Measurements from ENCODE around the gene NDOR1.
A peak's percentile ranks its signal among the peaks of the same experiment; 100 is the strongest.

Gene NDOR1

DNA sequence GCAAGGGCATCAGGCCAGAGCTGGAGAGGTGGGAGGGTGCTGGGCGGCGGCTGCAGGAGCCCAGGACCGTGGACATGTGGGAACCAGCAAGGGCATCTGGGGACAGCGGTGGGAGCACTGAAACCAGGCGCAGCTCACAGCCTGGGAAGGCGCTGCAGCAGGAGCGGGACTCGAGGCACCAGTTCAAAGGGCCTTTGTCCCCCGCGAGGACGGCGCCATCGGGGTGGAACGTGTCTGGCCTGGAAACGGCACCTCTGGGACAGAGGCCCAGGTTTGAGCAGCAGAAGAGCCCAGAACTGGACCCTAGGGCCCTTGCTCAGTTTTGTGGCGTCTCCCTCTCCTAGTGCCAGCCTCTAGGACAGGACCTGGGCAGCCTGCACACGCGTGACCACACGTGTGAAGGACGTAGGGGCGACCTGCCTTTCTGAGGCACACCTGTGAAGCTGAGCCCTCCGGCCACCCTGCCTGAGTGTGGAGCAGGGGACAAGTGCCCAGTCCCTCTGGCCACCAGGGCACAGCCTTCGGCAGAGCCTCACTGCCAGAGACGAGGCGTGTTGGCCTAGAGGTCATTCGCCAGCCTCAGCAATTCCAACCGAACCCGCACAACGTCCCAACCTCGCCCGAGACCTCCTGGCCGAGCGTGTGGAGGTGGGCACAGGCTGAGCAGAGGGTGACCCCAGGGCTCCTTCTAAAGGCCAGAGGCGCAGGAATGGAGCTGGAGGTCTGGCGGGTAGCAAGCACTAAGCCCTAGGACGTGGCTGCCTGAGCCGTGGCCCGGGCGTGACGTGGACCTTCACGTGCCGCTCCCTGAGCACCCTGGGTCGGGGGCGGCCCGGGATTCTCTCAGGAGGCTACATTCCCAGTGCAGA, 31.5 kb upstream of the NDOR1 start:
- H3K36me3 Mint-ChIP-seq = no peaks in the 10 kb centered on the region
- H3K4me3 Mint-ChIP-seq = no peak overlapping the region
- no peaks in the 10 kb centered on the region for H3K27me3 Mint-ChIP-seq

DNA sequence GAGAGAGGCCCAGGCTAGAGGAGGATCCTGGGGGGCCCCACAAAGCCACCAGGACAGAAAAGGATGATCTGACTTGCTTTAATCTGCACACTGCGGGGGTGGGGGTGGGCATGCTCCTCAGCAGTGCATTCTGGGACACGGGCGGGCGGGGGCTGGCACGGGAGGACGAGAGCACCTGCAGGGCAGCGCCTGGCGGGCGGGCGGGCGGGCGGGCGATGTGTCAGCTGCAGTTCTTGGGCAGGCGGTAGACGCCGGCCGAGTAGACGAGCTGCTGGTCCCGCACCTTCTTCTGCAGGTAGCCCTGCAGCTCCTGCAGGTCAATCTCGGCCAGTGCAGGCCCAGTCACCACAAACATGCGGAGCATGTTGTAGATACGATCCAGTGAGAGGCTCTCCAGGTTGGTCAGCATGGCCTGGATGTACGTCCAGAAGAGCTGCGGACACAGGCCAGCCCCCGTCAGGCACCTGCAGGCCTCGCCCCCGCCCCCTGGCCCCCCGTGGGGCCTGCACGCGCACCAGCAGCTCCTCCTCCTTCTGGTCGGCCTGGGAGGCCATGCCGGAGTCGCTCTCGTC, 30.7 kb upstream of the NDOR1 start:
- Mint-ChIP-seq H3K4me3 (no peak overlapping the region), H3K27ac (no peak overlapping the region), H3K4me1 (ENCODE audit: low read depth) (no peaks in the 10 kb centered on the region), H3K36me3 (no peaks in the 10 kb centered on the region), H3K9me3 (ENCODE audit: low read depth) (no peaks in the 10 kb centered on the region), H3K27me3 (no peaks in the 10 kb centered on the region)

More for the DNA sequence above, 31.5 kb upstream of the NDOR1 start:
- Mint-ChIP-seq H3K9me3 (ENCODE audit: low read depth) (no peaks in the 10 kb centered on the region), H3K4me1 (ENCODE audit: low read depth) (no peaks in the 10 kb centered on the region), H3K27ac (no peak overlapping the region)

DNA sequence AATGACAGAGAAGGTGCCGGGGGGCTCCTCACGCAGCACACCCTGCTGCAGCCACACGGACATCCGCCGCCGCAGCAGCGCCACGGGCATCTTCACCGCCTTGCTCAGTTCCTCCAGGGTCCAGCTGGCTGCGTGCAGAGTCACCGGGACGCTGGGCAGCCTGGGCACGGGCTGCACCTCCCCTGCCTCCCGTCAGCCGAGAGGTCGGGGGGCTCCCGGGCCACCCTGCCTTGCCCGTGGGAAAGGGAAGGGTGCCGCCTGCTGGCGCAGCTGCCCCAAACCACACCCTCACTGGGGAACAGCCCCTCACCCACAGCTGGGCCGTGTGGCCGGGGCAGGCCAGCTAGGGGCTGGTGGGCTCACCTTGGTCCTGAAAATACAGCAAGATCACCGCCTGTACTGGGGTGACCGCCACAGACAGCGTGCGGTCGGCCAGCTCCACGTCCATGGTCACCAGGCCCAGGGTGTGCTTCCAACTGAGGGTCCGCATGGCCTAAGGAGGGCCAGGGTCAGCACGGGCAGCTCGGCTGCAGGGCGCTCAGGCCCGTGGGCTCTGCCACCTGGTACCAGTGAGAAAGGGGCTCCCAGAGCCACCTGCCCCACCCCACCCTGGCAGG, 30.0 kb upstream of the NDOR1 start:
- Mint-ChIP-seq H3K9me3 (ENCODE audit: low read depth) (no peaks in the 10 kb centered on the region), H3K4me1 (ENCODE audit: low read depth) (no peaks in the 10 kb centered on the region), H3K4me3 (no peak overlapping the region), H3K36me3 (no peaks in the 10 kb centered on the region), H3K27ac (no peak overlapping the region), H3K27me3 (no peaks in the 10 kb centered on the region)

DNA sequence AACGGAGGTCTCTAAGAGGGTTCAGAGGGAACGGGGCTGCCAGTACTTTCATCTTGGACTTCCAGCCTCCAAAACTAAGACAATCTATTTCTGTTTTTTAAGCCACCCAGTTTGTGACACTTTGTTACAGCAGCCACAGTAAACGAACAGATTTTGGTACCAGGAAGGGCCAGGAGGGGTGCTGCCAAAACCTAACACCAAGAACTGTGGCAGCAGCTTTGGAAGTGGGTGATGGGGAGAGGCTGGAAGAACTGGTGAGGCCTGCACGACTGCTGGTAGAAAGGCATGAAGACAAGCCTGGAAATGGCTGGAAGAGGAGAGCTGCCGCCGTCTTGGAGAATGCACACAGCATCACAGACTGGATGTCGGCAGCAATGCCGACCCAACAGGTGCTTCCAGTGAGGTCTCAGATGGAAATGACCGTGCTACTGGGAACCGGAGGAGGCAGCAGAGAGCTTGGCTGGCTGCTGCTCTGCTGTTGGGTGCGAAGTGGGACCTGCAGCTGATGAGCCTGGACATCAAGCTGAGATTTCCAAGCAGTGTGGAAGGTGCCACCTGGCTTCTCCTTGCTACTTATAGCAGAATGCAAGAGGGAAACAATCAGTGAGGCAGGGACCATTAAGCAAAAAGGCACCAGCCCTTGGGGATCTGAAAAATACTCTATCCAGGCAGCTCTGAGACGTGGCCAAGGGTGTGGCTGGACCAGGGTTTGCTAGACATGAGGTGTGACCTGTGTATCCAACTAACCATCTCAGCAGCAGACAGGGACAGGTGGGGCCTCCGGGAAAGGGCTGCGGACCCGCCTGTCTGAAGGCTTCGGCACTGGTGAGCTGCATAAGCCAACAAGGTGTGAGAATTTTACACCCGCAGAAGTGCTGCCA, 29.0 kb upstream of the NDOR1 start:
- Mint-ChIP-seq H3K4me1 (ENCODE audit: low read depth) (no peaks in the 10 kb centered on the region), H3K27me3 (no peaks in the 10 kb centered on the region), H3K27ac (no peak overlapping the region), H3K4me3 (no peak overlapping the region), H3K9me3 (ENCODE audit: low read depth) (no peaks in the 10 kb centered on the region), H3K36me3 (no peaks in the 10 kb centered on the region)

DNA sequence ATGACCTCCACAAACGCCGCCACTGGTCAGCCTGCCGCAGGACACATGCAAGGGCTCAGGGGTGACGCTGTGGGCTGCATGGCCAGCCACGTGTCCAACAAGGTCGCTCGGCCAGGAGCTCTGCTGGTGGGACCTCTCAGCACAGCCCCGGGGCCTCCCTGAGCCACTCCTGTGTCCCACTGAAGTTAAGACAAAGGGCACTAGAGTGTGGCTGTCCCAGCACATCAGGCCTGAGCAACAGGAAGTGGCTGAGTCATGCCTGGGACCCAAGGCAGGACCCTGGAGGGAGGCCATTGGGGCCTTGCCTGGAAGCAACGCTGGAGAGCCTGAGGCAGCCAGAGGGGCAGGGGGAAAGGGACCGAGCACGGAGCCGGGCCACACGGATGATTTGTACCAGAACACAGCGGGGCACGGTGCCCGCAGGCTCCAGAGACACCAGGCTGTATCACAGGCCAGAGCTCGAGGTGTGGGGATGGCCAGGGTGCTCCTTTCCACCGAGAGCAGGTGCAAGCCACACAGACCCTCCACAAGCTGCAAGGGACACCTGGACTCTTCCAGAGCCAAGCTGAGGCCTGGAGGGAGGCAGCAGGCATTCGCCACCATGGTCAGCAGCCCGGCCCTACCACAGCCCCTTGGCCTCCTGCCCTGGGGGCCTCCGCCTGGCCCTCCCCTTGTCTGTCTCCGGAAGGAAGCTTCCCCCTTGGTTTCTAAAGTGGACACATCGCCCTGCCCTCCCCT, 27.1 kb upstream of the NDOR1 start:
- Mint-ChIP-seq H3K36me3 (no peaks in the 10 kb centered on the region), H3K9me3 (ENCODE audit: low read depth) (no peaks in the 10 kb centered on the region), H3K27ac (no peak overlapping the region), H3K4me1 (ENCODE audit: low read depth) (no peaks in the 10 kb centered on the region), H3K27me3 (no peaks in the 10 kb centered on the region), H3K4me3 (no peak overlapping the region)

DNA sequence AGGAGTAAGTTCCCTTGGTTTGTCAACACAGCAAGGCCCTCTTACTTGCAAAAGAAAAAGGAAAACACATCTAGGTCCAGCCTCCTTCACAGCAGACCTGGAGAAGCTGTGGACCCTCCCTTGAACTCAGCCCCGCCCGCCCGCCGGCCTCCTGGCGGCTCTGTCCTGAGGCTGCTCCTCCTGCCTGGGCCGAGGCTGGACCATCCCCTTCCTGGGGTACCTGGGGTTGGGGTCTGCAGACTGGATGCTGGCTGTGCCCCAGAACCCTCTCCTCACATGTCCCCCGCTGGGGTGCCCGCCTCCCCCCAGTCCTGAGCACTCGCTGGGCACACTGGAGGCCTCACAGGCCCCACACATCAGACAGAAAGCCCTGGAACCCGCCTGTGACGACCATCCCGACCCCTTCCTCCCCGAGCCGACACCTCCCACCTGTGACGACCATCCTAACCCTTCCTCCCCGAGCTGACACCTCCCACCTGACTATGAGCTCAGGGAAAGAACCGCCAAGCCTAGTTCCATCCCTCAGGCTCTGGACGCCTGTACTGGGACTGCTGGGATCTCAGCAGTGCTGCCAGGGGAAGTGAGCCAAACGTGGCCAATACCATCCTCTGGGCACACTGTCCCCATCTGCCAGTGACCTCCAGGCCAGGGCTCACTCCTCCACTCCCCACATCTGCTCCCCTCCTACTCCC, 26.4 kb upstream of the NDOR1 start:
- H3K4me1 Mint-ChIP-seq (ENCODE audit: low read depth) = no peaks in the 10 kb centered on the region

DNA sequence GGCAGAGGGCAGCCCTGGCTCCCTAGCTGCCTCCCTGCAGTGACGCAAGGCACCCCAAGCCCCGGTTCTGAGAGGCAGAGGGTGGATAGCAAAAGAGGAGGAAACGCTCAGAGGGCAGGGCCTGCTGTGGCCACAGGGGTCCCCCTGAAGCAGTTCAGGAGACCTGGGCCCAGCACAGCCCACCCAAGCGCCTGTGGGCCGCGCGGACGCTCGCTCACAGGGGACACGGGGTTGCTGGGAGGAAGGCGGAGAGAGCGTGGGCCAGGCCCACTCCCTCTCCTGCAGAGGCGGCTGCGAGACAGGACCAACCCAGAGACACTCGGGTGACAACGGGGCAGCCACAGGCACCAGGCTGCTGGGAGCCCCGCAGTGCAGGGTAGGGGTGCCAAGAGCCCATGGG, 25.7 kb upstream of the NDOR1 start:
- H3K27me3 Mint-ChIP-seq = no peaks in the 10 kb centered on the region
- no peaks in the 10 kb centered on the region for H3K4me1 Mint-ChIP-seq (ENCODE audit: low read depth)
- no peak overlapping the region for H3K4me3 Mint-ChIP-seq
- no peaks in the 10 kb centered on the region for H3K36me3 Mint-ChIP-seq
- no peaks in the 10 kb centered on the region for H3K9me3 Mint-ChIP-seq (ENCODE audit: low read depth)
- H3K27ac Mint-ChIP-seq = no peak overlapping the region

More for the DNA sequence above, 26.4 kb upstream of the NDOR1 start:
- no peaks in the 10 kb centered on the region for H3K27me3 Mint-ChIP-seq
- no peaks in the 10 kb centered on the region for H3K9me3 Mint-ChIP-seq (ENCODE audit: low read depth)
- no peak overlapping the region for H3K4me3 Mint-ChIP-seq
- H3K36me3 Mint-ChIP-seq = no peaks in the 10 kb centered on the region
- no peak overlapping the region for H3K27ac Mint-ChIP-seq

DNA sequence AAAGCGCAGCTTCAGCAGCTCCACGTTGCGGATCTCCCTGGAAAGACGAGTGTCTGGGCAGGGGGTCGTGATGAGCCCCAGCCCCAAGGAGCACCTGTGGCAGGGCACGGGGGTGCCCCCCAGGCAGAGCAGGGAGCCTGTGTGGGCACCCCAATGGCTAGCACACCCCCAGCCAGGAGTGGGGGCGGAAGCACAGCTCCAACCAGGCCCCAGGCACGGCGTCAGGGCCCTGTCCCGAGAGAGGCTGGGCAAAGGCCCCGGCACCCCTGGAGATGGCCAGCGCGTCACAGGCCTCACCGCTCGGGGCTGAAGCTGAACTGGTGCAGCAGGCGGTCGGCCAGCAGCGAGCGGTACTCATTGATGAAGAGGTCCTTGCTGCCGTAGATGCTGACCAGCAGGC, 25.0 kb upstream of the NDOR1 start:
- no peaks in the 10 kb centered on the region for H3K36me3 Mint-ChIP-seq
- no peak overlapping the region for H3K4me3 Mint-ChIP-seq
- H3K27me3 Mint-ChIP-seq = no peaks in the 10 kb centered on the region
- H3K27ac Mint-ChIP-seq = no peak overlapping the region
- H3K9me3 Mint-ChIP-seq (ENCODE audit: low read depth) = no peaks in the 10 kb centered on the region
- no peaks in the 10 kb centered on the region for H3K4me1 Mint-ChIP-seq (ENCODE audit: low read depth)

DNA sequence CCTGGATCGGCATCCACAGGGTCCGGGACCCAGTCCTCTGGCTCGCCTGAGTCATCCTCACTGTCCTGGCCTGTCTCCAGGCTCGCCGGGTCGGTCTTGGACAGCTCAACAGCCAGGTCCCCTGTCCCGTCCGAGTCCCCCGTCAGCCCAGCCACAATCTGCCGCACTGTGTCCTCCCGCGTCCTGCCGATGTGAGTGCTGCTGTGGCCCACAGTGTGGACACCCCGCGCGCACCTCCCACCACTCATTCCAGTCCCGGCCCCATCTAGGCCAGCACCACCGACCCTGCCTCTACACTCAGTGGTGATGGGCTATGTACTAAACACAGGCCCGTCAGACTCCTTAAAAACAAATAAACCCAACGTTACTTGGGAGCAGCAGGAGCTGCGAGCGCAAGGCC, 23.8 kb upstream of the NDOR1 start:
- no peaks in the 10 kb centered on the region for H3K27me3 Mint-ChIP-seq
- H3K27ac Mint-ChIP-seq = no peak overlapping the region
- H3K4me1 Mint-ChIP-seq (ENCODE audit: low read depth) = peaks cover 2% of the 10 kb centered on the region
- no peaks in the 10 kb centered on the region for H3K9me3 Mint-ChIP-seq (ENCODE audit: low read depth)
- no peaks in the 10 kb centered on the region for H3K36me3 Mint-ChIP-seq
- H3K4me3 Mint-ChIP-seq = no peak overlapping the region

DNA sequence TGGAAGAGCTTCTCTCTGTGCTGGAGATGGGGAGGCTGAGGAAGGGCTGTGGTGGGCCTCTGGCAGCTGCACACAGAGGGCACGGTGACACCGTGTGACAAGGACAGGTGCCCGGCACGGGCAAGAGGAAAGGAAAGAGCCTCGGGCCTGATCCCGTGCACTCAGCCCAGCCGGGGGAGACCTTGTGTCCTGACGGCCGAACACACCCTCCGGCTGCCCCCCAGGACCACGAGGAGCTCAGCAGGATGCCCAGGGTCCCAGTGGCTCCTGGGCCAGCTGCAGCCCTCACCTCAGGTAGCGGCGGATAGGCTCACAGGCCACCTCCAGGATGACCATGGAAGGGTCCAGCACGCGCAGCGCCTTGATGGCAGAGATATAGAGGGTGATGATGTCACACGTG, 22.7 kb upstream of the NDOR1 start:
- H3K4me3 Mint-ChIP-seq = no peak overlapping the region
- no peak overlapping the region for H3K27ac Mint-ChIP-seq
- peaks cover 11% of the 10 kb centered on the region for H3K4me1 Mint-ChIP-seq (ENCODE audit: low read depth)
- no peaks in the 10 kb centered on the region for H3K9me3 Mint-ChIP-seq (ENCODE audit: low read depth)
- H3K27me3 Mint-ChIP-seq = no peaks in the 10 kb centered on the region
- no peaks in the 10 kb centered on the region for H3K36me3 Mint-ChIP-seq

DNA sequence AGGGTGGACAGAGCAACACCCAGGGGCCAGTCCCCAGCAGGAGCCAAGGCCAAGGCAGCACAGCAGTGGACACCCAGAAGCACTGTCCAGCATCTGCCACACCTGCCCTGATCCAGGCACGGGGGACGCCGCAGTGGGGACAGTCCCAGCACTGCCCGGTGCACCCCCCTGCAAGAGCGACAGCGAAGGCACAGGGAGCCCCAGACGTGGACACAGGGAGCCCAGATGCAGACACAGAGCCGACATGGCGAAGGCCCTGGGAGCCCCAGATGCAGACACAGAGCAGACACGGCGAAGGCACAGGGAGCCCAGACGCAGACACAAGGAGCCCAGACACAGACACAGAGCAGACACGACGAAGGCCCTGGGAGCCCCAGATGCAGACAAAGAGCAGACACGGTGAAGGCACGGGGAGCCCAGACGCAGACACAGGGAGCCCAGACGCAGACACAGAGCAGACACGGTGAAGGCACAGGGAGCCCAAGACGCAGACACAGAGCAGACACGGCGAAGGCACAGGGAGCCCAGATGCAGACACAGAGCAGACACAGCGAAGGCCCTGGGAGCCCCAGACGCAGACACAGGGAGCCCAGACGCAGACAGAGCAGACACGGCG, 21.4 kb upstream of the NDOR1 start:
- Mint-ChIP-seq H3K36me3 (no peaks in the 10 kb centered on the region), H3K27me3 (no peaks in the 10 kb centered on the region), H3K27ac (no peak overlapping the region), H3K4me1 (ENCODE audit: low read depth) (peaks cover 16% of the 10 kb centered on the region), H3K9me3 (ENCODE audit: low read depth) (no peaks in the 10 kb centered on the region), H3K4me3 (no peak overlapping the region)

DNA sequence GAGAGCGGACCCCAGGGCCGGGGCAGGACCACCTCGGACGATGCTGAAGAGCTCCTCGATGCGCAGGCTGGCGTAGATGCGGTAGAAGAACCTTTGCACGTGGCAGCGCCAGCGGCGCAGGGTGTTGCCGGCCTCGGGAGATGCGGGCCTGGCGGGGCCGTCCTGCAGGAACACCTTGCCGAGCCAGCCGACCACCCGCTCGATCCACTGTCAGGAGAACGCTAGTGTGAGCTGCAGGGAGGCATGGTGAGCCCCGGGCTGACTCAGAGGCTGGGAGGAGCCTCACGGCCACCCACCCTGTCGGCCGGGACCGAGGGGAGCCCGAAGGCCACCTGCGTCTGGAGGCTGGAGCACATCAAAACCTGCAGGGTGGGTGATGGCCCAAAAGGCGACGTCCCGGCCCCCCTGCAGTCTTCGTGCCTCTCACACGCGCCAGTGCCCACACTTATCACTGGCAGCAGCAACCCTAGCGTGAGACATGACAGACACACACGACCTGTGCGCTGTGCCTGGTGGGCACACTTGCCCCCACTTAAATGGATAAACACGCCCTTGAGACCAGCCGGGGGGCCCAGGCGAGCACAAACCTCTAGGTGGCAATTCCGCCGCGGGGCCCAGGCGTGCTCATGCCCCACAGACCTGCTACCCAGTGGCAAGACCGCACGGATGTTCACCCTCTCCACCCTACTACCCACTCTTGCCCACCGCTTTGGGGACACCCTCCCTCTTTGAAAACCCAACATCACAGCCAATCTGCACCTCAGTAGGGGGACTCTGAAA, 20.4 kb upstream of the NDOR1 start:
- Mint-ChIP-seq H3K9me3 (ENCODE audit: low read depth) (no peaks in the 10 kb centered on the region), H3K4me3 (peak overlapping the region; percentile 13)

DNA sequence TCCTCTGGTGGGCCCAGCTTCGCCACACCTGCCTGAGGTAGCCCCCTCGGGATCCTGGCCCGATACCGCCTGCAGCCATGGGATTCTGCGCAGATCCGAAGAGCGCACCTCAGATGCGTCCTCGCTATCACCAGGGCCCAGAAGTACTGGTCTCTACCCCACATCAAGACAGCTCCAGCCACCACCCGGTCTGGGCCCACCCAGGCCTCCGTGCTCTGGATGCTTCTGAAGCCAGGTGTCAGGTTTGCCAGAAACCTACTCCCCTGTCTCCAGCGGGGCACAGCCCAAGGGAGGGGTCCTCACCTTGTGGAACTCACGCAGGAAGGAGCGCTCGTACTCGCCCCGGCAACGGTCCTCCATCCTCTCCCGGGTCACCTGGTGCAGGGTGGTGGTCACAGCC, 19.6 kb upstream of the NDOR1 start:
- Mint-ChIP-seq H3K4me1 (ENCODE audit: low read depth) (peaks cover 22% of the 10 kb centered on the region), H3K4me3 (no peak overlapping the region), H3K36me3 (no peaks in the 10 kb centered on the region), H3K27ac (no peak overlapping the region), H3K27me3 (no peaks in the 10 kb centered on the region), H3K9me3 (ENCODE audit: low read depth) (no peaks in the 10 kb centered on the region)

More for the DNA sequence above, 20.4 kb upstream of the NDOR1 start:
- H3K36me3 Mint-ChIP-seq = no peaks in the 10 kb centered on the region
- H3K4me1 Mint-ChIP-seq (ENCODE audit: low read depth) = peaks cover 18% of the 10 kb centered on the region
- no peak overlapping the region for H3K27ac Mint-ChIP-seq
- no peaks in the 10 kb centered on the region for H3K27me3 Mint-ChIP-seq
